Motor neuron (in vitro differentiated cells): Measurements from ENCODE around the gene ITCH. TPM values are rescaled to one million over a fixed set of nuclear protein-coding genes. Genes with fewer than 3 reads are reported as not detected.
"Not testable (repeated sequence)": the region's sequence is repeated elsewhere in the genome, so short reads cannot be mapped to it uniquely, and the experiment has no call there.

ENCODE experiments used
- ATAC-seq, 8 experiments: fragments of 200-7000 bp; cut with Tn5 transposase; replicated peaks in 6 of 8; 2 replicates each; pipeline ENCODE4 v1.8.0; 2021; ENCODE audit warnings: mild to moderate bottlenecking in 8 of 8, moderate library complexity in 8 of 8
- H3K27ac ChIP-seq, 2 donors: fragments of 250-450 bp; sonication (Bioruptor Pico); 2 replicates each; pipeline ENCODE4 v1.9.0; 2021; ENCODE audit warnings: antibody characterized with exemption in 2 of 2, mild to moderate bottlenecking in 2 of 2, moderate library complexity in 1 of 2
- H3K4me1 ChIP-seq, 2 donors: fragments of 250-450 bp; sonication (Bioruptor Pico); replicated peaks in 1 of 2; 2 replicates each; pipeline ENCODE4 v1.6.1; 2021; ENCODE audit warnings: antibody characterized with exemption in 2 of 2, mild to moderate bottlenecking in 2 of 2, moderate library complexity in 1 of 2
- H3K4me3 ChIP-seq, 5 donors: fragments of 250-450 bp; sonication (Bioruptor Pico); 2 replicates each; pipeline ENCODE4 v1.9.0; 2021; ENCODE audit warnings: antibody characterized with exemption in 5 of 5, mild to moderate bottlenecking in 5 of 5, moderate library complexity in 4 of 5
- WGBS, 10 experiments: fragments of 450-650 bp; shearing (Covaris generic); methylation state at CpG; one replicate each; pipeline ENCODE4 v1.0.0; 2022; 5-methylcytosine and 5-hydroxymethylcytosine counted together
- in situ Hi-C, 9 experiments: fragments of 400-800 bp; cut with MboI; loops; one replicate each; pipeline ENCODE4 v1.15.0; 2021; ENCODE audit warnings: low sequenced_read_pairs in 9 of 9, low pct_unique_long_range_greater_than_20kb in 2 of 9; ENCODE audit not compliant: unreplicated experiment in 9 of 9
- total RNA-seq, 8 experiments: library from RNA; unstranded; fragments of 300-600 nt; gene quantifications; 2 replicates each; pipeline versions ENCODE4 v1.2.3 to v1.2.4, GENCODE V29; 2022

Gene ITCH
- total RNA-seq, 8 experiments from 2014 or later: 27.4 to 111 (median 39.0) TPM

GRCh38 chr20:34370062-34370461 is 7.0 kb downstream of the ITCH start:
- Histone ChIP-seq H3K4me3 (no peak overlapping the region), H3K27ac (no peak overlapping the region), H3K4me1 (no peaks in the 10 kb centered on the region)
- no peak for ATAC-seq
- WGBS, 10 experiments: 92 to 100% (median 100%) methylated on average over 1 to 6 of the region's 6 CpGs; no CpG with 5 or more reads in 2 of the 10 experiments
- in situ Hi-C loops: no loop called here

DNA sequence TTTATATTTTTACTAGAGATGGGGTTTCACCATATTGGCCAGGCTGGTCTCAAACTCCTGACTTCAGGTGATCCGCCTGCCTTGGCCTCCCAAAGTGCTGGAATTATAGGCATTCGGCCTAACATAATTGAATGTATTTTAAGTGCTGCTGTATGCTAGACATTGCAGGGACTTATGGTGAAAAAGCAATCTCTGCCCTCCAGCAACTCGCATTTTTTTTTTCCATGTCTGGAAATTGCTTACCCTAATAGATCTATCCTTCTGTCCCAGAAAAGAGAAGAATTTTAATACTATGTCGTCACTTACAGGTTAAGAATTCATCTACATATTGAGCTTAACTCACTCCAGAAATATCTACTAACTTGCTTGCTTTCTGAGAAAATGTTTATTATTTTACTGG is 10.4 kb downstream of the ITCH start:
- no peak overlapping the region for H3K4me3 ChIP-seq
- peaks cover 0 to 5% of the 10 kb centered on the region in 2 donors for H3K4me1 ChIP-seq
- WGBS, 10 experiments: 46 to 100% (median 73%) methylated on average over 1 to 4 of the region's 4 CpGs
- H3K27ac ChIP-seq: no peak overlapping the region
- in situ Hi-C loops: no loop called here
- peak in 1 of 8 experiments; percentile 86 for ATAC-seq

- WGBS, 10 experiments: 29 to 100% (median 86%) methylated on average over 1 of the region's 1 CpG; no CpG with 5 or more reads in 3 of the 10 experiments
- Histone ChIP-seq H3K27ac (no peak overlapping the region), H3K4me3 (no peak overlapping the region), H3K4me1 (peaks cover 0 to 5% of the 10 kb centered on the region in 2 donors)
- ATAC-seq: no peak
- in situ Hi-C loops: no loop called here
These were observed 11.2 kb downstream of the ITCH start for GRCh38 chr20:34374209-34374760.

DNA sequence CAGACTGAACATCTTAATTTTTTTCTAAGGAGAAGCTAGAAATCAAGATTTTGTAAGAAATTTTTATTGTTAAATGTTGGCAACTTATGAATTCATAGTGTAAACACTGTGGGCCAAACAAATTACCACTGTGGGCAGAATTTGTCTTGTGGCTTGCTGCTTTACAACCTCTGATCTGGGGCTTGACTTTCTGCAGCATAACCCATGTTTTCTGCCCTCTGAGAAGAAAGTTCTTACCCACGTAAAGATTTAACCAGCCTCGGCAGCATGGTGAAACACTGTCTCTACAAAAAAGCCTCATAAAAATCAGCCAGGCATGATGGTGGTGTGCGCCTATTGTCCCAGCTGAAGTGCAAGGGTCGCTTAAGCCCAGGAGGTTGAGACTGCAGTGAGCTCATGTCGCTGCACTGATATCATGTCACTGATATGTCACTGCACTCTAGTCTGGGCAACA is 12.9 kb downstream of the ITCH start:
- in situ Hi-C loops: no loop called here
- H3K27ac ChIP-seq: no peak overlapping the region
- H3K4me1 ChIP-seq: peaks cover 0 to 5% of the 10 kb centered on the region in 2 donors
- H3K4me3 ChIP-seq: no peak overlapping the region
- WGBS, 10 experiments: 5 to 100% (median 66%) methylated on average over 1 to 5 of the region's 5 CpGs; no CpG with 5 or more reads in 2 of the 10 experiments
- ATAC-seq: peak in 5 of 8 experiments; percentile 27 to 70 (median 63)

DNA sequence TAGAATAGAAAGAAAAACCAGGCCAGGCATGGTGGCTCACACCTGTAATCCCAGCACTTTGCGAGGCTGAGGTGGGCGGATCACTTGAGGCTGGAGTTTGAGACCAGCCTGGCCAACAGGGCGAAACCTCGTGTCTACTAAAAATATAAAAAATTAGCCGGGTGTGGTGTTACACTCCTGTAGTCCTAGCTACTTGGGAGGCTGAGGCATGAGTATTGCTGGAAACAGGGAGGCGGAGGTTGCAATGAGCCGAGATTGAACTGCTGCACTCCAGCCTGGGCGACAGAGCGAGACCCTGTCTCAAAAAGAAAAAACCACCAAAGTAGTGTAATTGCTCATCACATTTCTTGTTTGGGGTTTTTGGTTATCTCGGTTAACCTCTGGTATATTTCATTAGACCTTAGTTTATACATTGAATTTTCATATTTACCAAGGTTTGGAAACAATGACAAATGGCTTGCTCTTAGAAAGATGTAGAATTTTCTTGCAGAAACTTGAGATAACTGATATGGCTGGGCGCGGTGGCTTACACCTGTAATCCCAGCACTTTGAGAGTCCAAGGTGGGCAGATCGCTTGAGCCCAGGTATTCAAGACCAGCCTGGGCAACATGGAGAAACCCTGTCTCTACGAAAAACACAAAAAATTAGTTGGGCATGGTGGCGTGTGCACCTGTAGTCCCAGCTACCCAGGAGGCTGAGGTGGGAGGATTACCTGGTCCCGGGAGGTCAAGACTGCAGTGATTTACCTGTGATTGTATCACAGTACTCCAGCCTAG is 14.2 kb downstream of the ITCH start:
- Histone ChIP-seq H3K4me1 (peaks cover 0 to 5% of the 10 kb centered on the region in 2 donors), H3K4me3 (no peak overlapping the region), H3K27ac (no peak overlapping the region)
- in situ Hi-C loops: no loop called here
- 89 to 99% (median 93%) methylated on average over 4 to 14 of the region's 16 CpGs; no CpG with 5 or more reads in 2 of the 10 experiments for WGBS, 10 experiments
- ATAC-seq: no peak

- 59 to 100% (median 92%) methylated on average over 1 to 3 of the region's 3 CpGs; no CpG with 5 or more reads in 3 of the 10 experiments for WGBS, 10 experiments
- ATAC-seq: peak in 2 of 8 experiments; percentile 85 to 94
- in situ Hi-C loops: no loop called here
- Histone ChIP-seq H3K4me3 (no peak overlapping the region), H3K4me1 (no peaks in the 10 kb centered on the region), H3K27ac (no peak overlapping the region)
These were observed 19.1 kb downstream of the ITCH start for GRCh38 chr20:34382174-34382573.

DNA sequence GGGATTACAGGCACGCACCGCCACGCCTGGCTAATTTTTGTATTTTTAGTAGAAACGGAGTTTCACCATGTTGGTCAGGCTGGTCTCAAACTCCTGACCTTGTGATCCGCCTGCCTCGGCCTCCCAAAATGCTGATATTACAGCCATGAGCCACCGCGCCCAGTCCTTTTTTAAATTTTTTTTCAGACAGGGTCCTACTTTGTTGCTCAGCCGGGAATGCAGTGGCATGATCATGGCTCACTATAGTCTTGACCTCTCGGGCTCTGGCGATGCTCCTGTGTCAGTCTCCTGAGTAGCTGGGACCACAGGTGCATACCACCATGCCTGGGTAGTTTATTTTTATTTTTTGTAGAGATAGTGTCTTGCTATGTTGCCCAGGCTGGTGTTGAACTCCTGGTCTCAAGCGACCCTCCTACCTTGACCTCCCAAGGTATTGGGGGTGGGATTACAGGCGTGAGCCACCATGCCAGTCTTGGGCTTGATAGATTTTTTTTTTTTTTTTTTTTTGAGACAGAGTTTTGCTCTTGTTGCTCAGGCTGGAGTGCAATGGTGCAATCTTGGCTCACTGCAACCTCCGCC is 19.9 kb downstream of the ITCH start:
- H3K4me3 ChIP-seq, H3K27ac ChIP-seq, ATAC-seq, in situ Hi-C loops, H3K4me1 ChIP-seq: not testable (repeated sequence)
- WGBS, 10 experiments: 80 to 100% (median 99%) methylated on average over 1 to 9 of the region's 14 CpGs

DNA sequence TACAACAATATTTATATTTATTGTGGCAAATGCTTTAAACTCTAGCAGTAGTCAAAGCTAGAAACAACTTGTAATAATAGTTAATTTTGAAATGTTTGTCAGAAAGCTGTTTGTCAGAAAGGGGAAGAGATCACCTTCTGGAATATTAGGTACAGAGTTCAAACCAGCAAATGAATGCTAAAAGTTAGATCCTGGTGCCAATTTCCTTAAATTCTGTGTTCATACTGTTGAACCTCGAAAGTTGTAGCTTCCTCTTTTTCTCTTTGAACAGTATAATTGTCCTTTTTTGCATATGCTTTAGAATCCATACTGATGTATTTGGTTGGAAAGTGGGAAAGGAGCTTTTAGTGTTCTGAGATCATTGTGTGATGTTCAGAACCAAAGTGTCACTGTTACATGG is 22.4 kb downstream of the ITCH start:
- ATAC-seq: no peak
- 14 to 100% (median 89%) methylated on average over 1 of the region's 1 CpG; no CpG with 5 or more reads in 1 of the 10 experiments for WGBS, 10 experiments
- H3K4me1 ChIP-seq: no peaks in the 10 kb centered on the region
- no peak overlapping the region for H3K4me3 ChIP-seq
- in situ Hi-C loops: no loop called here
- H3K27ac ChIP-seq: no peak overlapping the region

GRCh38 chr20:34388000-34388399 is 24.9 kb downstream of the ITCH start:
- no peak overlapping the region for H3K4me3 ChIP-seq
- no peak overlapping the region for H3K27ac ChIP-seq
- no peaks in the 10 kb centered on the region for H3K4me1 ChIP-seq
- ATAC-seq: no peak
- in situ Hi-C loops: no loop called here
- WGBS, 10 experiments: 84 to 100% (median 98%) methylated on average over 1 to 3 of the region's 3 CpGs; no CpG with 5 or more reads in 4 of the 10 experiments

DNA sequence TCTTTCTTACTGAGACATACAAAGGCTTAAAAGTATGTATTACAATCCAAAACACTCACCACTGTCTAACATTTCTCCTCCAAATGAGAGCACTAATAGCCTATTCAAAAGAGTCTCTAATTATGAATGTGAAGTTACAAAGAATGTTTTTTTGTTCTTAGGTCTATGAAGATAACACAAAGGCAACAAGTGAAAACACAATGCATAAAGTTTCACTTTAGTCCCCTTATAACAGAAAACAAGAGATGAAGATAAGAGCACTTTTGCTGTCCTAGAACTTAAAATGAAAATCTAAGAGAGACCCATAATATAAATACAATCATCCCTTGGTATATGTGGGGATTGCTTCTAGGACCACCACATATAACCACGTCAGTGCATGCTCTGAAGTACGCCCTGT is 25.6 kb downstream of the ITCH start:
- H3K4me3 ChIP-seq: no peak overlapping the region
- 69 to 100% (median 92%) methylated on average over 1 to 2 of the region's 2 CpGs; no CpG with 5 or more reads in 3 of the 10 experiments for WGBS, 10 experiments
- H3K27ac ChIP-seq: no peak overlapping the region
- no peaks in the 10 kb centered on the region for H3K4me1 ChIP-seq
- in situ Hi-C loops: no loop called here
- no peak for ATAC-seq

DNA sequence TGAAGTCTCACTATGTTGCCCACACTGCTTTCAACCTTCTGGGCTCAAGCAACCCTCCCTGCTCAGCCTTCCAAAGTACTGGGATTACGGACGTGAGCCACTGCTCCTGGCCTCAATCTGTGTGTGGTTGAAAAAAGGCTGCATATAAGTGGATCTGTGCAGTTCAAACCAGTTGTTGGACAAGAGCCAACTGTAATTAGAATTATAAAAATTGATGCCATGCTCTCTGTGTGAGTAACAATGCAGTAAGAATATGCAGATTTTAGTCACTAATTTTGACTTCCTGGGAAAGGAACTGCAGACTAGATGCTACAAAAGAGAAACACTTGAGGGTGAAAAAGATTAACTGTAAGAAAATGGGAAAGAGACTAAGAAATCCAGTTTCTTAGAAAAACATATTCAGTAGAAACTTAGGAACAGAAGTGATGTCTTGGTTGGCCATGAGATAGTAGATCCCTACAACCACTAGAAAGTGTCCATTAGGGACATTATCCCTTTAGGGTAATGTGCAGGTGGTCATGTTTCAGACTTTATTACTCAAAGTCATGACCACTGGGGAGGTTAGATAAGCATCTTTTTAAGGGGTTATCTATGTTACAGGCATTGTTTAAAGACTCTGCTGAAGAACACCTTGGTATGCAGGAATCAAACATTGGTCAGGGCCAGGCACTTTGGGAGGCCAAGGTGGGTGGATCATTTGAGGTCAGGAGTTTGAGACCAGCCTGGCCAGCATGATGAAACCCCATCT is 26.3 kb downstream of the ITCH start:
- in situ Hi-C loops: no loop called here
- Histone ChIP-seq H3K4me1 (no peaks in the 10 kb centered on the region), H3K4me3 (no peak overlapping the region), H3K27ac (no peak overlapping the region)
- peak in 3 of 8 experiments; percentile 14 to 50 (median 35) for ATAC-seq
- WGBS, 10 experiments: 0 to 100% (median 88%) methylated on average over 1 to 2 of the region's 2 CpGs; no CpG with 5 or more reads in 5 of the 10 experiments

DNA sequence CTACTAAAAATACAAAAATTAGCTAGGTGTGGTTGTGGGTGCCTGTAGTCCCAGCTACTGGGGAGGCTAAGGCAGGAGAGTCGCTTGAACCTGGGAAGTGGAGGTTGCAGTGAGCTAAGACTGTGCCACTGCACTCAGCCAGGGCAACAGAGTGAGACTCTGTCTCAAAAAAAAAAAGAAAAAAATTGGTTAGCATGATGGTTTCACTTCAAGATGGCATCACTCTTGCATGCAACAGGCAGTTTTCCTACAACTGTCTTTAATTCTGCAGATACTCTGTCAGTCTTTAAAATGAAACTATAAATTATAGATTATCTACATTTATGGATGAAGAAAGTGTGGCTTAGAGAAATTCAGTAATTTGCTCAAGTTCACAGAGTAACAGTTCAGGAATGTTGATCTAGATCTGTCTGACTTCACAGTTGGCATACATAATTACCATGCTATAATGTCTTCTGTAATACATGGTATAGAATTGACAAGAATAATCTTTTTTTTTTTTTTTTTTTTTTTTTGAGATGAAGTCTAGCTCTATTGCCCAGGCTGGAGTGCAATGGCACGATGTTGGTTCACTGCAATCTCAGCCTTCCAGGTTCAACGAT is 27.0 kb downstream of the ITCH start:
- H3K27ac ChIP-seq: no peak overlapping the region
- H3K4me3 ChIP-seq: no peak overlapping the region
- in situ Hi-C loops: no loop called here
- no peak for ATAC-seq
- 60 to 100% (median 93%) methylated on average over 1 to 2 of the region's 3 CpGs for WGBS, 10 experiments
- H3K4me1 ChIP-seq: no peaks in the 10 kb centered on the region
